ENCODE results near the gene SERPINA6.

- TF ChIP-seq CTCF (IDR thresholded peaks at IDR 0.05) (no peak), EZH2 (IDR thresholded peaks at IDR 0.05; ENCODE audit: borderline replicate concordance, insufficient read depth, low read depth, low read length, poor library complexity, severe bottlenecking) (no peak)
Measured at GRCh38 chr14:94342334-94342934, 19.3 kb upstream of the SERPINA6 start.

Measured in B cell (primary cell).